ENCODE results near the gene KCNAB2. TPM values are rescaled to one million over a fixed set of nuclear protein-coding genes. Genes with fewer than 3 reads are reported as not detected.
A peak's percentile ranks its signal among the peaks of the same experiment; 100 is the strongest.

The KCNAB2 gene
- total and polyA plus RNA-seq, 2 donors (not counting 1 experiment from before 2014, with no cell fraction given) = 90.7 to 143 TPM

GRCh38 chr1:6030132-6030531 lies 15.6 kb upstream of the KCNAB2 start:
- CTCF ChIA-PET = no interaction called here
- H3K27ac Mint-ChIP-seq = peak overlapping the region; percentile 8
- no peaks in the 10 kb centered on the region for H3K27me3 Mint-ChIP-seq
- no peaks in the 10 kb centered on the region for H3K9me3 ChIP-seq (ENCODE audit: control extremely low read depth in 1 of 3, control insufficient read depth in 2 of 3, insufficient read depth in 1 of 3, low read length in 2 of 3)
- intact Hi-C loops (cut with micrococcal nuclease) = no loop called here
- no peaks in the 10 kb centered on the region for H3K27me3 ChIP-seq (replicated peaks in 1 of 4; ENCODE audit: control extremely low read depth in 1 of 4, control insufficient read depth in 3 of 4, insufficient read depth in 4 of 4, low read length in 3 of 4)
- no peak overlapping the region for H3K4me3 ChIP-seq (ENCODE audit: control extremely low read depth in 1 of 5, extremely low read depth in 1 of 5, insufficient read depth in 1 of 5, low read depth in 2 of 5, low read length in 4 of 5)
- WGBS (ENCODE audit: insufficient coverage) = 92% methylated on average over 7 of the region's 7 CpGs
- no peak overlapping the region for H3K27ac ChIP-seq (ENCODE audit: low read length in 2 of 2)
- no peak overlapping the region for H2AFZ ChIP-seq (ENCODE audit: insufficient read depth, low read depth, low read length, poor library complexity, severe bottlenecking)
- no peaks in the 10 kb centered on the region for H3K9me3 Mint-ChIP-seq (ENCODE audit: insufficient read depth)
- H3K9ac ChIP-seq (ENCODE audit: low read length) = no peak overlapping the region
- ATAC-seq (ENCODE audit: low read depth) (no peak), DNase-seq (no peak)
- H3K4me1 ChIP-seq (ENCODE audit: control insufficient read depth in 2 of 2, insufficient read depth in 2 of 2, low read length in 2 of 2) = peaks cover 54 to 61% of the 10 kb centered on the region in 2 donors
- H3K4me3 Mint-ChIP-seq = peak overlapping the region; percentile 35
- H3K4me1 Mint-ChIP-seq = peaks cover 70% of the 10 kb centered on the region
- H3K79me2 ChIP-seq (ENCODE audit: control insufficient read depth, insufficient read depth, low read length) = peaks cover 90% of the 10 kb centered on the region
- H4K20me1 ChIP-seq (ENCODE audit: control insufficient read depth, insufficient read depth, low read length, poor library complexity, severe bottlenecking) = peaks cover 73% of the 10 kb centered on the region
- peak overlapping the region; percentile 23 for H3K4me2 ChIP-seq (replicated peaks; ENCODE audit: low read depth, low read length, poor library complexity, severe bottlenecking)
- TF ChIP-seq CTCF (IDR thresholded peaks at IDR 0.05) (no peak), EZH2 (IDR thresholded peaks at IDR 0.05; ENCODE audit: borderline replicate concordance, insufficient read depth, low read depth, low read length, poor library complexity, severe bottlenecking) (no peak)
- POLR2A ChIA-PET = no interaction called here
- peaks cover 0 to 19% of the 10 kb centered on the region in 2 experiments for H3K36me3 ChIP-seq (replicated peaks in 1 of 2; ENCODE audit: control extremely low read depth in 1 of 2, control insufficient read depth in 1 of 2, extremely low read depth in 1 of 2, insufficient read depth in 2 of 2, low read length in 1 of 2)

- Mint-ChIP-seq H3K27me3 (no peaks in the 10 kb centered on the region), H3K4me1 (peaks cover 71% of the 10 kb centered on the region), H3K4me3 (peak overlapping the region; percentile 35), H3K9me3 (ENCODE audit: insufficient read depth) (no peaks in the 10 kb centered on the region), H3K27ac (peak overlapping the region; percentile 8)
- Histone ChIP-seq H2AFZ (ENCODE audit: insufficient read depth, low read depth, low read length, poor library complexity, severe bottlenecking) (no peak overlapping the region), H3K79me2 (ENCODE audit: control insufficient read depth, insufficient read depth, low read length) (peaks cover 95% of the 10 kb centered on the region), H3K27ac (ENCODE audit: low read length in 2 of 2) (no peak overlapping the region), H3K4me2 (replicated peaks; ENCODE audit: low read depth, low read length, poor library complexity, severe bottlenecking) (peak overlapping the region; percentile 23), H3K27me3 (replicated peaks in 1 of 4; ENCODE audit: control extremely low read depth in 1 of 4, control insufficient read depth in 3 of 4, insufficient read depth in 4 of 4, low read length in 3 of 4) (no peaks in the 10 kb centered on the region), H4K20me1 (ENCODE audit: control insufficient read depth, insufficient read depth, low read length, poor library complexity, severe bottlenecking) (peaks cover 79% of the 10 kb centered on the region), H3K9me3 (ENCODE audit: control extremely low read depth in 1 of 3, control insufficient read depth in 2 of 3, insufficient read depth in 1 of 3, low read length in 2 of 3) (no peaks in the 10 kb centered on the region), H3K4me1 (ENCODE audit: control insufficient read depth in 2 of 2, insufficient read depth in 2 of 2, low read length in 2 of 2) (peaks cover 49 to 56% of the 10 kb centered on the region in 2 donors), H3K4me3 (ENCODE audit: control extremely low read depth in 1 of 5, extremely low read depth in 1 of 5, insufficient read depth in 1 of 5, low read depth in 2 of 5, low read length in 4 of 5) (no peak overlapping the region), H3K9ac (ENCODE audit: low read length) (no peak overlapping the region), H3K36me3 (replicated peaks in 1 of 2; ENCODE audit: control extremely low read depth in 1 of 2, control insufficient read depth in 1 of 2, extremely low read depth in 1 of 2, insufficient read depth in 2 of 2, low read length in 1 of 2) (peaks cover 0 to 19% of the 10 kb centered on the region in 2 experiments)
- ATAC-seq (ENCODE audit: low read depth) (no peak), DNase-seq (peak; percentile 45)
- 97% methylated on average over 2 of the region's 2 CpGs for WGBS (ENCODE audit: insufficient coverage)
- no peak for TF ChIP-seq EZH2 (IDR thresholded peaks at IDR 0.05; ENCODE audit: borderline replicate concordance, insufficient read depth, low read depth, low read length, poor library complexity, severe bottlenecking)
- no peak for TF ChIP-seq CTCF (IDR thresholded peaks at IDR 0.05)
- POLR2A ChIA-PET = no interaction called here
- intact Hi-C loops (cut with micrococcal nuclease) = no loop called here
- CTCF ChIA-PET = no interaction called here
These were observed 15.0 kb upstream of the KCNAB2 start for GRCh38 chr1:6030547-6031261.
